Keratinocyte (primary cell): Measurements from ENCODE around the gene PPTC7. TPM values are rescaled to one million over a fixed set of nuclear protein-coding genes. Genes with fewer than 3 reads are reported as not detected.

Experiments
- DNase-seq: peaks from one replicate; pipeline ENCODE4 v3.0.0-alpha.2; 2011; ENCODE audit warnings: low read depth, missing footprints, low spot score
- FAIRE-seq: peaks from 2 replicates; lab custom pipeline; 2011; peaks lifted over from hg19 to GRCh38; lab: Jason Lieb, UNC
- H2AFZ ChIP-seq: 2 replicates; pipeline ENCODE4 v1.6.0; 2012; ENCODE audit warnings: low read length, control low read depth, inconsistent platforms; ENCODE audit not compliant: control insufficient read depth
- H3K27ac ChIP-seq: 2 replicates; pipeline ENCODE4 v1.5.1; 2011; ENCODE audit warnings: low read length; ENCODE audit not compliant: control insufficient read depth, insufficient read depth
- H3K27me3 ChIP-seq: 3 replicates; pipeline ENCODE4 v1.6.0; 2011; ENCODE audit warnings: low read length; ENCODE audit not compliant: control insufficient read depth, insufficient read depth; ENCODE audit errors: extremely low read depth
- H3K36me3 ChIP-seq, 2 experiments: 2 replicates in 1 of 2; 3 replicates in 1 of 2; pipeline ENCODE4 v1.5.1; 2011; ENCODE audit warnings: low read length in 2 of 2, mild to moderate bottlenecking in 1 of 2; ENCODE audit not compliant: control insufficient read depth in 2 of 2, insufficient read depth in 2 of 2; ENCODE audit errors: extremely low read depth in 1 of 2
- H3K4me1 ChIP-seq: 3 replicates; pipeline ENCODE4 v1.5.1; 2011; ENCODE audit warnings: low read length; ENCODE audit not compliant: control insufficient read depth, insufficient read depth; ENCODE audit errors: extremely low read depth
- H3K4me2 ChIP-seq: 3 replicates; pipeline ENCODE4 v1.6.0; 2011; ENCODE audit warnings: low read depth, low read length; ENCODE audit not compliant: control insufficient read depth, insufficient read depth; ENCODE audit errors: extremely low read depth
- H3K4me3 ChIP-seq, 3 experiments: fragments of 200-600 bp in 1 of 3; sonication (generic) in 1 of 3; 2 replicates in 2 of 3; 3 replicates in 1 of 3; pipeline ENCODE4 v1.5.1; 2011 to 2016; ENCODE audit warnings: low read length in 3 of 3, mild to moderate bottlenecking in 3 of 3, control low read depth in 2 of 3, inconsistent platforms in 1 of 3, low read depth in 1 of 3, mixed read lengths in 1 of 3, mixed run types in 1 of 3, moderate library complexity in 1 of 3; ENCODE audit not compliant: control insufficient read depth in 2 of 3, insufficient read depth in 2 of 3; ENCODE audit errors: extremely low read depth in 1 of 3
- H3K79me2 ChIP-seq: 2 replicates; pipeline ENCODE4 v1.6.0; 2012; ENCODE audit warnings: low read length; ENCODE audit not compliant: control insufficient read depth, insufficient read depth
- H3K9ac ChIP-seq: 3 replicates; pipeline ENCODE4 v1.6.0; 2011; ENCODE audit warnings: low read length; ENCODE audit not compliant: control insufficient read depth, insufficient read depth; ENCODE audit errors: extremely low read depth
- H3K9me1 ChIP-seq: 3 replicates; pipeline ENCODE4 v1.6.0; 2011; ENCODE audit warnings: low read length; ENCODE audit not compliant: control insufficient read depth, insufficient read depth; ENCODE audit errors: extremely low read depth
- H3K9me3 ChIP-seq: 2 replicates; pipeline ENCODE4 v1.5.1; 2012; ENCODE audit warnings: low read depth, low read length; ENCODE audit not compliant: control insufficient read depth
- H4K20me1 ChIP-seq: 3 replicates; pipeline ENCODE4 v1.6.0; 2011; ENCODE audit warnings: low read length; ENCODE audit not compliant: control insufficient read depth, insufficient read depth; ENCODE audit errors: extremely low read depth
- CTCF ChIP-seq, 3 experiments: IDR thresholded peaks in 1 of 3; conservative IDR thresholded peaks in 1 of 3; optimal IDR thresholded peaks in 1 of 3; 2 replicates in 2 of 3; 3 replicates in 1 of 3; pipeline versions ENCODE3 to v1.5.1; 2011; ENCODE audit warnings: low read length in 3 of 3, mild to moderate bottlenecking in 3 of 3, moderate library complexity in 2 of 3, control low read depth in 1 of 3, inconsistent platforms in 1 of 3; ENCODE audit not compliant: insufficient read depth in 2 of 3; ENCODE audit errors: extremely low read depth in 1 of 3
- EZH2 ChIP-seq: IDR thresholded peaks from one replicate; pipeline ENCODE4 v1.6.1; 2012; ENCODE audit warnings: inconsistent platforms, mild to moderate bottlenecking, low read length, moderate library complexity
- dilution Hi-C: fragments of 300-500 bp; cut with MboI; formaldehyde crosslinking; loops from one replicate; pipeline ENCODE4 v1.7.0; 2020; ENCODE audit warnings: low sequenced_read_pairs; ENCODE audit not compliant: extremely low pct_ligation_motif_present
- polyA plus RNA-seq, 5 experiments: library from polyadenylated mRNA; depleted of rRNA in 3 of 5; stranded (reverse) in 3 of 5; stranded (forward) in 1 of 5; unstranded in 1 of 5; fragments of >200 nt; gene quantifications; 1 replicate in 1 of 5; 2 replicates in 3 of 5; 3 replicates in 1 of 5; pipeline versions ENCODE4 v1.2.1 to v1.2.3, GENCODE V29; 2011 to 2012; ENCODE audit warnings: missing spikeins in 2 of 5, low read depth in 1 of 5, low replicate concordance in 1 of 5

Gene PPTC7
- polyA plus RNA-seq, 1 donor (not counting 4 experiments of a cell fraction or from before 2014, with no cell fraction given), result 35.9 TPM

DNA sequence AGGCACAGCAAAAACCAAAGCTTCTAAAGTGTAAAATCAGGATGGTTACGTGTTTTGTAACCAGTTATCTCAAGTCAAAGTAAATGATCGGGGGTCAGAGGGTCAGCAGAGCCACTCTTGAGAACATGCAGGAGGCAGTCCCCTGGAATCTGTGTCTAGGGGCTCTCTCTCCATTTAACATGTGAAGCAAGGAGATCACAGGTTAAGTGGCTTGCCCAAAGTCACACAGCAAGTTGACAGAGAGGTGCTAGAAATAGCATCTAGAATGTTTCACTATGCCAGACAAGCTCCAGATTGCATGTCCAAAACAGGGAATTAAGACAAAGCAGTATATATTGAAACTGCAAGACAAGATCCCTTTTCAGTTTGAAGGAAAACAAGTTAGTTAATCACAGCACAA, 33.4 kb downstream of the PPTC7 start:
- Histone ChIP-seq H3K79me2 (peaks cover 66% of the 10 kb centered on the region), H3K27ac (no peak overlapping the region), H3K9me1 (peaks cover 2% of the 10 kb centered on the region), H3K4me2 (no peak overlapping the region), H3K36me3 (peaks cover 9 to 24% of the 10 kb centered on the region in 2 experiments), H3K4me1 (peaks cover 33% of the 10 kb centered on the region), H3K27me3 (no peaks in the 10 kb centered on the region), H2AFZ (no peak overlapping the region), H3K9ac (no peak overlapping the region), H3K9me3 (no peaks in the 10 kb centered on the region), H3K4me3 (no peak overlapping the region), H4K20me1 (no peaks in the 10 kb centered on the region)
- no peak for DNase-seq
- no peak for FAIRE-seq
- dilution Hi-C loops, result no loop called here
- TF ChIP-seq CTCF (optimal IDR thresholded peaks at IDR 0.05 in 1 of 3, IDR thresholded peaks at IDR 0.05 in 1 of 3, conservative IDR thresholded peaks at IDR 0.05 in 1 of 3; ENCODE audit: extremely low read depth in 1 of 3, insufficient read depth in 2 of 3, low read length in 3 of 3) (no peak), EZH2 (no peak)

DNA sequence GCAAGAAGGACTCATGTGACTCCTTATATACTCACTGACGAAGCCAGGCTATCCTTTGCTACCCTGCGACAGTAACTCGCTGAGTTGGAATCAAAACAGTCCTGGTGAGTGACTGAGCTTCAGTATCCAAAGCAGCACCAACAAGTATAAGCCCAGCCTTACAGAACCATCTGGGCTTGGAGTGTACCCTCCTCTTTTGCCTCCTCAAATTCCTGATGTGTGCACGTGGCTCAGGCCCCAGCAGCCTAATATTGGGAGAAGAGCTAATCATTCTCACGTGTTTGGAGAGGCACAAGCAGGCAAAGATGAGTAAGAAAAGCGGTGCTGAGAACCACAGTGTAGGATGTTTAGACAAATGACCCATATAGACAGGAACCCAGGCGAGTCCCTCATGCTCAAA, 34.4 kb downstream of the PPTC7 start:
- Histone ChIP-seq H2AFZ (no peak overlapping the region), H3K9me3 (no peaks in the 10 kb centered on the region), H3K4me1 (peaks cover 43% of the 10 kb centered on the region), H3K4me3 (no peak overlapping the region), H3K9me1 (peaks cover 2% of the 10 kb centered on the region), H3K27ac (no peak overlapping the region), H3K79me2 (peaks cover 56% of the 10 kb centered on the region), H3K4me2 (no peak overlapping the region), H3K36me3 (peaks cover 9 to 21% of the 10 kb centered on the region in 2 experiments), H3K27me3 (no peaks in the 10 kb centered on the region), H3K9ac (no peak overlapping the region), H4K20me1 (no peaks in the 10 kb centered on the region)
- DNase-seq (no peak), FAIRE-seq (no peak)
- dilution Hi-C loops, result no loop called here
- TF ChIP-seq CTCF (optimal IDR thresholded peaks at IDR 0.05 in 1 of 3, IDR thresholded peaks at IDR 0.05 in 1 of 3, conservative IDR thresholded peaks at IDR 0.05 in 1 of 3; ENCODE audit: extremely low read depth in 1 of 3, insufficient read depth in 2 of 3, low read length in 3 of 3) (no peak), EZH2 (no peak)
